Activated naive CD4-positive, alpha-beta T cell treated with anti-CD3 and anti-CD28 coated beads, Interleukin-2, amount 10 ng/mL, durations not matched to agents 7 days and 5 days (primary cell): ENCODE results near the gene SMCR8.
"Not testable (repeated sequence)": the region's sequence is repeated elsewhere in the genome, so short reads cannot be mapped to it uniquely, and the experiment has no call there.

Source experiments
- CTCF ChIA-PET: fragments of 350-600 bp; sonication (Branson Sonifier 250); formaldehyde crosslinking; loops from one replicate; lab custom pipeline; 2021; ENCODE audit warnings: antibody characterized with exemption; lab: Charles Lee
- DNase-seq: peaks from one replicate; pipeline ENCODE4 v3.0.0-alpha.2; 2020
- H3K27ac Mint-ChIP-seq: one replicate; pipeline ENCODE4 v1.8.0; 2021; ENCODE audit warnings: mild to moderate bottlenecking, moderate library complexity, mixed read lengths
- H3K27me3 Mint-ChIP-seq: one replicate; pipeline ENCODE4 v1.8.0; 2021; ENCODE audit warnings: mild to moderate bottlenecking, mixed read lengths
- H3K36me3 Mint-ChIP-seq: one replicate; pipeline ENCODE4 v1.8.0; 2021; ENCODE audit warnings: mixed read lengths
- H3K4me1 Mint-ChIP-seq: one replicate; pipeline ENCODE4 v1.8.0; 2021; ENCODE audit warnings: mixed read lengths
- H3K4me3 Mint-ChIP-seq: one replicate; pipeline ENCODE4 v1.8.0; 2021; ENCODE audit warnings: mild to moderate bottlenecking, moderate library complexity, mixed read lengths
- H3K9me3 Mint-ChIP-seq: one replicate; pipeline ENCODE4 v1.8.0; 2021; ENCODE audit warnings: mixed read lengths

SMCR8 gene

DNA sequence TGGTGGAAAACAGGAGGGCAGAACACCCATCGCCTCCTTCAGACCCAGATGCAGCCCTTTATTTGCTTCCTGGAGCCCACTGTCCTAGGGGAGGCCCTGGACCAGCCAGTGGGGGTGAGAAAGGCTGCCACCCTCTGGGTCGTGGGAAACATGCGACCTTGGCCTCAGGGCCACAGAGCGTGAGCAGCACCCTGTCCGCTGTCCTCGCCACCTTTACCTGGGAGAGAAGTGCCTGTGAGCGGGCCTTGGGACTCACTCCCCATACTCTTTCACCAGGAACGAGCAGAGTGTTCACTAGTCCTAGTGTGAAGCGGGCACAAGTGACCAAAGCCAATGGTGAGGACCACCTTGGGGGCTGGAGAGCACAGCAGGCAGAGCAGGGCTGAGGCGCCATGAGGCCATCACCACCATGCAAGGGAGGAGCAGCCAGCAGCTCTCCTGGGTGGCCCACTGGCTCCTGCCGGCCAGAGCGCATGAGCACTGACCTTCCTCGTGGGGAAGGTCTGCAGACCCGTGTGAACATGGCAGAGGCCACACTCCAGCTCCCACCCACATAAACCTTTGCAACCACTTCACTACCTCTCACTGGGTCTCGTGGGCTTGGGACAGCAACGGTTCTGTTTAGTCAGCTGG lies 8.5 kb downstream of the SMCR8 start:
- peaks cover 21% of the 10 kb centered on the region for H3K4me1 Mint-ChIP-seq
- H3K36me3 Mint-ChIP-seq: peaks cover 36% of the 10 kb centered on the region
- H3K27me3 Mint-ChIP-seq: no peaks in the 10 kb centered on the region
- H3K4me3 Mint-ChIP-seq: no peak overlapping the region
- no peak for DNase-seq
- no peaks in the 10 kb centered on the region for H3K9me3 Mint-ChIP-seq
- CTCF ChIA-PET: no interaction called here
- H3K27ac Mint-ChIP-seq: no peak overlapping the region

DNA sequence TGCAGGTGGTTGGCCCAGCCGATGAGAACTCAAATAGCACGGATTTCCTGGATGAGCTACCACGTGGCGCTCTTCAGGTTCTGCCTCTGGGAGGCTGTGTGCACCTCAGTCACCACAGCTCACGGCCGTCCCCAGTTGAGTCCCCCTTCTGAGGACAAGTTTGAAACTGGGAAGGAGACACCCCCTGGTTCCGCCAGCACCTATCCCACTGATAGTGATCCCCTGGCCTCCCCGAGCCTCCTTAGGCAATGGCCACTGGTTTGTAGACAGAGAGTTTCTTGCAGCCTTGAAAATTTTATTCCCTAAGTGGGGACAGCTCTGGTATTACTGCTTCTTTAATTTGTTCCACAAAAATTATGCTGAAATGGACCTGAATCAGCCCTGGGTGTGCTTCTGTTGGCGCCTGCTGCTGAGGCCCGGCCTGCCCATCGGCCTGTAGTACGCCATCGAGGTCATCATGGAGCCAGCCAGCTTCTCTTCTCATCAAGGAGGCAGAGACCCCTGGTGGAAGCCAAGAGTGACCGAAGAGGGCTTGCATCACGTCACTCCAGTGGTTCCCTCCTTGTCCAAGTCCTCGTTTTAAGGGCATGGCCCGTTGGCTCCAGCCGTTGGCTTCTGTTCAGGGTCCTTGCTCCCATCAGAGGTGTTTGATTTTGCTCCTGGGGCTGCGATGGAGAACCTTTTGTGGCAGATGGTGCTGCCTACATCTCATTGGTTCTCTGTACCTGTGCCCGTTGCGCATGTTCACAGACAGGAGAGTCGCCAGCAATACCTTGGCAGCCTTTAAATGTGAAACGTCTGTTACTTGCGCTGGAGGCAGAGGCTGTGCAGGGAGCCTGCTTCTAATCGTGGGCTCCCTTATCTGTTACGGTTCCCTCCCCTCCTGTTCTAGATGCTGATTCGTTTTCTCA lies 9.3 kb downstream of the SMCR8 start:
- Mint-ChIP-seq H3K4me3 (no peak overlapping the region), H3K27ac (no peak overlapping the region), H3K36me3 (peaks cover 37% of the 10 kb centered on the region), H3K9me3 (no peaks in the 10 kb centered on the region), H3K27me3 (no peaks in the 10 kb centered on the region), H3K4me1 (peaks cover 13% of the 10 kb centered on the region)
- CTCF ChIA-PET: no interaction called here
- no peak for DNase-seq

DNA sequence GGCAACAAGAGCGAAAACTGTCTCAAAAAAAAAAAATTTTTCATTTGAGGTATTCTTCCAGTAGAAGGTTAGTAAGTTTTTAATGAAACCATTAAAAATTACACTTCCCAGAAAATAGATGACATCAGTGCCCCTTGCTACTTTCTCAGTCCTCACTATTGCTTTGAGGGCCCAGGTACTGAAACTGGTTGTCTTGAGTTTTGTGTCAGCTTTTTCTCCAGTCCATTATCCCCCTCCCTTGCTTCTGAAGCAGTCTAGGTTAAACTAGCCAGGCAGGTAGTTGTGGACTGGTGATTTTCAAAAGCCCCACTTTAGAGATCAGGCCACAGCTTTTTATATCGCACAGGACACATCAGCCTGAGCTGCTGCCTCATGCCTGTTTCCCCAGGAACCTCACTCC lies 10.9 kb downstream of the SMCR8 start:
- CTCF ChIA-PET: no interaction called here
- no peak for DNase-seq
- Mint-ChIP-seq H3K36me3 (peaks cover 35% of the 10 kb centered on the region), H3K27ac (no peak overlapping the region), H3K27me3 (no peaks in the 10 kb centered on the region), H3K4me1 (no peaks in the 10 kb centered on the region), H3K9me3 (no peaks in the 10 kb centered on the region), H3K4me3 (no peak overlapping the region)

GRCh38 chr17:18326572-18326971 lies 11.5 kb downstream of the SMCR8 start:
- Mint-ChIP-seq H3K27ac (peak overlapping the region; percentile 19), H3K4me1 (peaks cover 2% of the 10 kb centered on the region)
- CTCF ChIA-PET: no interaction called here

DNA sequence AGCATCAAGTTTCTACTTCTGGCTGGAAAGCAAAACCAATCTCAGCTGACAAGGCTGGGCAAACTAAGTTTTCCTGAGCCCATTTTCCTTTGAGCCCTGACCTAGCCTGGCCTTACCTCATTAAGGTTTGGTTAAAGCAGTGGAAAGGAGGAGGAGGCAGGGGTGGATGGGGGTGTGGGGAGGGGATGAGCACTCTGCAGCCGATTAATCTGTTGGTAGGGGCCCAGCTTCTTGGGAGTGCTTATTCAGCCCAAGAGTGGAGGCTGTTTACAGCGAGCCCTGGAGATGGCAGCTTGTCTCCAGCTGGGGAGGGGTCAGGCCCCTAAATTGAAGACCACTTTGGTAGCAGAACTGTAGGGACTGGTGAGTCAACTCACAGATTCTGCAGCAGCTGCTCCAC lies 12.0 kb downstream of the SMCR8 start:
- H3K4me1 Mint-ChIP-seq: peaks cover 8% of the 10 kb centered on the region
- no peak for DNase-seq
- CTCF ChIA-PET: interaction anchor here (1.2 kb wide), 1 partner anchor 110 kb away, joined by 3 read pairs; no protein-coding TSS in a partner anchor
- no peaks in the 10 kb centered on the region for H3K27me3 Mint-ChIP-seq
- H3K27ac Mint-ChIP-seq: no peak overlapping the region
- peaks cover 42% of the 10 kb centered on the region for H3K36me3 Mint-ChIP-seq
- H3K9me3 Mint-ChIP-seq: no peaks in the 10 kb centered on the region
- H3K4me3 Mint-ChIP-seq: no peak overlapping the region

More at GRCh38 chr17:18326572-18326971, 11.5 kb downstream of the SMCR8 start:
- no peak for DNase-seq
- peaks cover 38% of the 10 kb centered on the region for H3K36me3 Mint-ChIP-seq
- H3K27me3 Mint-ChIP-seq: no peaks in the 10 kb centered on the region
- H3K4me3 Mint-ChIP-seq: no peak overlapping the region
- no peaks in the 10 kb centered on the region for H3K9me3 Mint-ChIP-seq

DNA sequence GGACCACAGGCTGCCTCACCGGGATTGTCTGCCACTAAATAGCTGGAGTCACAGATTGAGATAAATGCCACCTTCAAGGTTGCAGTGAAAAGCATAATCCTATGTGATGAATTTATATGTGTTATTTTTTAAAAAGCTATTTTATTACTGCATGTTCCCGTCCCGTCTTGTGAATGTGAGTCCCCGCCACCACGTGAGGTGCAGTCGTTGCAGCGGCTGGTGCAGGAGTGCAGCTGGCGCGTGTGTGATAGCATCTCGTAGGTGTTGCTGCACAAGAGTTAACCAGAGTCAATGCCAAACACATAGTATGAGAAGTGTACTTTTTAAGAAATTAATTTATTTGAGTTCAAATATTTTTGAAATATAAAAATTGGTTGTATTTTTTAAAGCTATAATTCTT lies 12.5 kb downstream of the SMCR8 start:
- Mint-ChIP-seq H3K9me3 (no peaks in the 10 kb centered on the region), H3K4me1 (peaks cover 9% of the 10 kb centered on the region), H3K27me3 (no peaks in the 10 kb centered on the region), H3K27ac (no peak overlapping the region), H3K4me3 (no peak overlapping the region), H3K36me3 (peaks cover 42% of the 10 kb centered on the region)
- no peak for DNase-seq
- CTCF ChIA-PET: interaction anchor here (1.2 kb wide), 1 partner anchor 110 kb away, joined by 3 read pairs; no protein-coding TSS in a partner anchor

GRCh38 chr17:18328643-18329204 lies 13.6 kb downstream of the SMCR8 start:
- no peaks in the 10 kb centered on the region for H3K27me3 Mint-ChIP-seq
- CTCF ChIA-PET: no interaction called here
- H3K4me1 Mint-ChIP-seq: peaks cover 9% of the 10 kb centered on the region
- no peak for DNase-seq
- H3K36me3 Mint-ChIP-seq: peaks cover 37% of the 10 kb centered on the region
- no peak overlapping the region for H3K4me3 Mint-ChIP-seq
- H3K9me3 Mint-ChIP-seq: no peaks in the 10 kb centered on the region
- no peak overlapping the region for H3K27ac Mint-ChIP-seq

DNA sequence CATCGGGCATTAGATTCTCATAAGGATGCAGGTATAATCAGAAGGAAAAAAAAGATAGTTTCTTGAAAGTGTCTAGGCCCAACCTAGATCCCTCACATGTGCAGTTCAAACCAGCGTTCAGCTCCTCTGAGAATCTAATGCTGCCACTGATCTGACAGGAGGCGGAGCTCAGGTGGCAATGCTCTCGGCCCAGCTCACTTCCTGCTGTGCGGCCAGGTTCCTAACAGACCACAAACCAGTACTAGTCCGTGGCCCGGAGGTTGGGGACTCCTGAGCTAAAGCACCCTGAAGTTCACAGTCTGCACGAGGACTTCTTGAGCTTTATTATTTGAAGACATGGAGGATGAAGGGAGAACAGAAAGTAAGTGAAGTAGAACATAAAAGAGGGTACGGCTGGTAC lies 16.8 kb downstream of the SMCR8 start:
- CTCF ChIA-PET: interaction anchor here (1.0 kb wide), 1 partner anchor 26 kb away, joined by 3 read pairs; no protein-coding TSS in a partner anchor
- H3K27ac Mint-ChIP-seq: peak overlapping the region; percentile 35
- peaks cover 26% of the 10 kb centered on the region for H3K36me3 Mint-ChIP-seq
- peaks cover 9% of the 10 kb centered on the region for H3K4me1 Mint-ChIP-seq
- no peak overlapping the region for H3K4me3 Mint-ChIP-seq
- no peak for DNase-seq
- H3K9me3 Mint-ChIP-seq: no peaks in the 10 kb centered on the region
- H3K27me3 Mint-ChIP-seq: no peaks in the 10 kb centered on the region

GRCh38 chr17:18332909-18333489 lies 17.9 kb downstream of the SMCR8 start:
- peaks cover 30% of the 10 kb centered on the region for H3K36me3 Mint-ChIP-seq
- peak overlapping the region; percentile 45 for H3K27ac Mint-ChIP-seq
- H3K4me3 Mint-ChIP-seq: no peak overlapping the region
- no peaks in the 10 kb centered on the region for H3K9me3 Mint-ChIP-seq
- CTCF ChIA-PET: interaction anchor here (1.0 kb wide), 1 partner anchor 25 kb away, joined by 3 read pairs; no protein-coding TSS in a partner anchor
- H3K4me1 Mint-ChIP-seq: peaks cover 9% of the 10 kb centered on the region
- no peak for DNase-seq
- H3K27me3 Mint-ChIP-seq: no peaks in the 10 kb centered on the region

DNA sequence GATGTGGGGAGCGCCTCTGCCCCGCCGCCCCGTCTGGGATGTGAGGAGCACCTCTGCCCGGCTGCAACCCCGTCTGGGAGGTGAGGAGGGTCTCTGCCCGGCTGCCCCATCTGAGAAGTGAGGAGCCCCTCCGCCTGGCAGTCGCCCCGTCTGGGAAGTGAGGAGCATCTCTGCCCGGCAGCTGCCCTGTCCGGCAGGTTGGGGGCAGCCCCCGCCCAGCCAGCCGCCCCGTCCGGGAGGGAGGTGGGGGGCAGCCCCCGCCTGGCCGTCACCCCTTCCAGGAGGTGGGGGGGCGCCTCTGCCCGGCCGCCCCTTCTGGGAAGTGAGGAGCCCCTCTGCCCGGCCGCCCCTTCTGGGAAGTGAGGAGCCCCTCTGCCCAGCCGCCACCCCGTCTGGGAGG lies 23.1 kb downstream of the SMCR8 start:
- H3K27ac Mint-ChIP-seq, CTCF ChIA-PET, H3K4me3 Mint-ChIP-seq, H3K4me1 Mint-ChIP-seq, H3K27me3 Mint-ChIP-seq, H3K9me3 Mint-ChIP-seq, DNase-seq: not testable (repeated sequence)
- H3K36me3 Mint-ChIP-seq: peaks cover 38% of the 10 kb centered on the region

GRCh38 chr17:18339933-18340332 lies 24.8 kb downstream of the SMCR8 start:
- H3K27me3 Mint-ChIP-seq: no peaks in the 10 kb centered on the region
- H3K36me3 Mint-ChIP-seq: peaks cover 45% of the 10 kb centered on the region
- CTCF ChIA-PET: no interaction called here
- no peak overlapping the region for H3K4me3 Mint-ChIP-seq
- peaks cover 4% of the 10 kb centered on the region for H3K4me1 Mint-ChIP-seq
- DNase-seq: no peak
- no peak overlapping the region for H3K27ac Mint-ChIP-seq
- no peaks in the 10 kb centered on the region for H3K9me3 Mint-ChIP-seq

GRCh38 chr17:18344021-18344420 lies 28.9 kb downstream of the SMCR8 start:
- Mint-ChIP-seq H3K27me3 (no peaks in the 10 kb centered on the region), H3K27ac (no peak overlapping the region), H3K4me3 (no peak overlapping the region), H3K9me3 (no peaks in the 10 kb centered on the region), H3K36me3 (peaks cover 50% of the 10 kb centered on the region), H3K4me1 (peaks cover 4% of the 10 kb centered on the region)
- CTCF ChIA-PET: no interaction called here
- no peak for DNase-seq

DNA sequence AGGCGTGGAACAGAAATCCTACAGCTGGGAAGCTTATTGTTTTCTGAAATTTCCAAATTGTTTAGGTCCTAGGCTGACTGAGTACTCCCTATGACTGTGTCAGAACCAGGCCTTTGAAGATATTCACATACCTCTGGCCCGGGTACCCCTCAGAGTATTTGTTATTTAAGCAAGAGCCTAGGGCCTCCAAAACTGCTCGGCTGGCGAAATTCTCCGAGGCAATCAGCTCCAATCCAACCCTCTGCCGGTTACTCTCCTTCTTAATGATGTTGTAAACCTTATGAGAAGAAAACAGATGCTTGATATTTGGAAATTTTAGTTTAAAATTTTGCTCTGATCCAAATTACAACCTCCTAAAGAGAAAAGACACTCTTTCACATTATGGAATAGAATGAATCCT lies 38.4 kb downstream of the SMCR8 start:
- H3K27me3 Mint-ChIP-seq: no peaks in the 10 kb centered on the region
- no peaks in the 10 kb centered on the region for H3K4me1 Mint-ChIP-seq
- DNase-seq: no peak
- H3K27ac Mint-ChIP-seq: no peak overlapping the region
- no peaks in the 10 kb centered on the region for H3K9me3 Mint-ChIP-seq
- H3K36me3 Mint-ChIP-seq: peaks cover 20% of the 10 kb centered on the region
- CTCF ChIA-PET: no interaction called here
- H3K4me3 Mint-ChIP-seq: no peak overlapping the region

DNA sequence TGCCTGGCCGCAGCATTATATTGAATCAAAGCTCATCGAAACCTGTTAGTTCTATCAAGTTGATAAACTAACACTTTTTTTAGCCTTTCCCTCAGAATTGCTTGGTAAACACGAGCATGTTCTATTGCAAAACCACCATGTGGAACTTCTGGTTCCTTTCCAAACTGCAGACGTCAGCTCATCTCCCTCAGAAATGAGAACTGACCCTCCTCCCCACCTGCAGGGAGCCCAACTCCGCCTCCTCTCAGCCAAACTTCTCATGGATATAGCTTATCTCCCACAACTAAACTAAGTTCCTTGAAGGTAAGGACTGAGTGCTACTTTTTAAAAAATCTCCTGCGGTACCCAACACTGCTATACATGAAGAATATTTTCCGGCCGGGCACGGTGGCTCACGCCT lies 41.5 kb downstream of the SMCR8 start:
- no peak overlapping the region for H3K27ac Mint-ChIP-seq
- peaks cover 20% of the 10 kb centered on the region for H3K36me3 Mint-ChIP-seq
- DNase-seq: no peak
- H3K4me1 Mint-ChIP-seq: peaks cover 8% of the 10 kb centered on the region
- H3K9me3 Mint-ChIP-seq: no peaks in the 10 kb centered on the region
- CTCF ChIA-PET: no interaction called here
- no peaks in the 10 kb centered on the region for H3K27me3 Mint-ChIP-seq
- H3K4me3 Mint-ChIP-seq: no peak overlapping the region
